Mucosa of rectum (tissue), 2 donors: ENCODE results near the gene GPR183.

Experiments used
- H3K27ac ChIP-seq, 2 donors: one replicate each; pipeline ENCODE4 v1.7.0; 2013; ENCODE audit warnings: inconsistent platforms in 2 of 2, low read depth in 2 of 2, low read length in 2 of 2
- H3K27me3 ChIP-seq, 2 donors: one replicate each; pipeline ENCODE4 v1.7.0; 2013; ENCODE audit warnings: low read length in 2 of 2; ENCODE audit not compliant: control insufficient read depth in 2 of 2, insufficient read depth in 2 of 2
- H3K36me3 ChIP-seq, 2 donors: one replicate each; pipeline ENCODE4 v1.7.0; 2013; ENCODE audit warnings: low read length in 2 of 2; ENCODE audit not compliant: control insufficient read depth in 2 of 2, insufficient read depth in 2 of 2
- H3K4me1 ChIP-seq, 2 donors: one replicate each; pipeline ENCODE4 v1.7.0; 2013; ENCODE audit warnings: low read length in 2 of 2, mild to moderate bottlenecking in 1 of 2; ENCODE audit not compliant: control insufficient read depth in 2 of 2, insufficient read depth in 2 of 2
- H3K4me3 ChIP-seq, 2 donors: one replicate each; pipeline ENCODE4 v1.7.0; 2013; ENCODE audit warnings: low read length in 2 of 2
- H3K9ac ChIP-seq, 2 donors: one replicate each; pipeline ENCODE4 v1.7.0; 2013; ENCODE audit warnings: low read length in 2 of 2, low read depth in 1 of 2, mild to moderate bottlenecking in 1 of 2
- H3K9me3 ChIP-seq, 2 donors: one replicate each; pipeline ENCODE4 v1.7.0; 2013; ENCODE audit warnings: low read length in 2 of 2; ENCODE audit not compliant: control insufficient read depth in 2 of 2
- donor health status: healthy.
- donor health status: Normal muscosa, but diverticular disease.

The GPR183 gene

DNA sequence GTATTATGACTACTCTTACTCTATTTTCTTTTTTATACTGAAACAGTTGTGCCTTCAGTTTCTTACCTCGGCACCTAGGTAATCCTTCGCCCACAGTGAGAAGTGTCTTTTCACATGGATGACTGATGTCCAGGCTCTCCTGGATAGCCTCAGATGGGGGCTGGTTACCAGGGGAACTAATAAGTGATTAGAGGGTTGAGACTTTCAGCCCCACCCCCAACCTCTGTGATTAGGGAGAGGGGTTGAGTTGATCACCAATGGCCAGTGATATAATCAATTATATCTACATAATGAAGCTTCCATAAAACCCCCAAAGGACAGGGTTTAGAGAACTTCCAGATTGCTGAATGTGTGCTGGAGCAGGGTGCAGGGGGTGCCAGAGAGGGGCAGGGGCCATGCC is 43.0 kb upstream of the GPR183 start:
- H3K27ac ChIP-seq, result no peak overlapping the region
- H3K9me3 ChIP-seq, result no peaks in the 10 kb centered on the region
- H3K4me3 ChIP-seq, result no peak overlapping the region

DNA sequence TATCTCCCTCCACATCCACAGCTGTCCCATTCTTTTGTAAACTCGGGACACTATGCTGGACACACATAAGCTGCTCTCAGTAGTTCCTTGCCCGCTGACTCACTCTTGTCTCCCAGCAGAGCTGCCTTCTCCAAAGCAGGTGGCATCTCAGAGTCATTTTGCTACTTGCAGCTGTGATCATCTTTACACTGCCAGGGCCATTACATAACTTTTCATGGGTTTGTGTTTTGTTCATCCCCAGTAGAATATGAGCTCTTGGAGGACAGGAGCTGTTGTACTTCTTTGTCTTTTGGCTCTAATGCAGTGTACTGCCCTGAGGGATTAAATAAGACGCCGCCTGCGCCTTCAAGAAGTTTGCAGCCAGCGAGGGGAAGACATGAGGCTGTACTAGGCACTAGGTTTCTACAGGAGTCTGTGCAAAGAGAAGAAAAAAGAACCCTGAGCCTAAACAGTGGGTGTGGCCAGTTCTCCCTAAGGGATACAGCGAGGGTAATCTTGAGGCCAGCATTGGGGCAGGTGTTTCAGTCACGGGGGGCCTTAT is 40.8 kb upstream of the GPR183 start:
- H3K27me3 ChIP-seq, result no peaks in the 10 kb centered on the region
- H3K27ac ChIP-seq, result no peak overlapping the region
- no peaks in the 10 kb centered on the region for H3K9me3 ChIP-seq
- H3K36me3 ChIP-seq, result peaks cover 36 to 44% of the 10 kb centered on the region in 2 donors
- peaks cover 0 to 3% of the 10 kb centered on the region in 2 donors for H3K4me1 ChIP-seq
- H3K4me3 ChIP-seq, result no peak overlapping the region
- no peak overlapping the region for H3K9ac ChIP-seq

More for the DNA sequence above, 43.0 kb upstream of the GPR183 start:
- Histone ChIP-seq H3K27me3 (no peaks in the 10 kb centered on the region), H3K9ac (no peak overlapping the region), H3K4me1 (peaks cover 0 to 7% of the 10 kb centered on the region in 2 donors), H3K36me3 (peaks cover 32 to 37% of the 10 kb centered on the region in 2 donors)

DNA sequence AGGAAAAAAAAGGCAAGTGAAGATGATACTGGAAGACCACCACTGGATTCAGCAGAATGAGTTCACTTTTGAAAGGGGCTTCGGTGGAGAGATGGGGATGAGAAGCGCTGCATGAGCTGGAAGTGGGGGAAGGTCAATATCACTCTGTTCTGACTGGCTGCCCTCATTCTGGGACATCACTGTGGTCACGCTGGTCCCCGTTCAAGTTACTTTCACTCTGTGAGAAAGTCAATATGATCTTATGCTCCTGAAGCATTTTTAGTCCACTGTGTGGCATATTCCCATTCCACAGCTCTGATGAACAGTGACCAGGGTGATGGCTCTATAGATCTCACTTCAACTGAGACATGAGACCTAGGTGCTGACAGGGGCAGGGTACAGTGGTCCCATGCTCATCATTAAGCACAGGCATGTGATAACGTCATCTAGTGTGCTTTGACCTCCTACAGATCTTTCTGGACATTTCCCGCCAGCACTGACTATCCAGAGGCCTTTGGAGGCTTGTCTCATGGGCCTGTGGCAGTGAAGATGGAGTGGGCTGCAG is 40.2 kb upstream of the GPR183 start:
- peaks cover 37 to 42% of the 10 kb centered on the region in 2 donors for H3K36me3 ChIP-seq
- H3K27me3 ChIP-seq, result no peaks in the 10 kb centered on the region
- no peak overlapping the region for H3K9ac ChIP-seq
- no peak overlapping the region for H3K4me3 ChIP-seq
- H3K9me3 ChIP-seq, result no peaks in the 10 kb centered on the region
- H3K27ac ChIP-seq, result no peak overlapping the region
- peaks cover 0 to 3% of the 10 kb centered on the region in 2 donors for H3K4me1 ChIP-seq

DNA sequence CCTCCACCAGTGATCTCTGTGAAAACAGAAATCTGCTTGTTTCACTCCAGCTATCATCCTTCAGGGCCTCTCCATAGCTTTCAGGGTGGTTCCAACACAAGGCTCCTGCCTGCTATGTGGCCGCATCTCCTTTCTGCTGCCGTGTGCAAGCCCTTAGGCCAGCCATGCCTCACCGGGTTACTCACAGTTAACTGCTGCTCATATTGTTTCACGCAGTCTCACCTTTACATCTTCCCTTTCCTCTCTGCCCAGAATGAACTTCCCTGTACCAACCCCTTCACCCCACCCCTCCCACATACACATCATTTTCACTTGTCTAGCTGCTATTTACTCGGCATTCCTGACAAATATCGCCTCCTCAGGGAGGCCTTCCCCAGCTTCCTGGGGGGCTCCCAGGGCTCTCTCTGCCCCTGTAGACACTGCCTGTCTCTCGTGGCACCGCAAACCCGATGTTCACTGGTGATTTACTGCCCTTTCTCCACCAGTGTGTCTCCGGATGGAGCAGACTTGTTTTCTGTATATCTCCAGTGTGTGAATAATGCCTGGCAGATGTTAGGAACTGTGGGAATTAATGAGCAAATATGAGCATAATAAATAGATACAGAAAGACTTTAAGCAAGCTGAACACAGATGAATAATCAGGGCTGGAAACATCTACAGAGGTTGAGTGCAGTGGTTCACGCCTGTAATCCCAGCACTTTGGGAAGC is 39.3 kb upstream of the GPR183 start:
- Histone ChIP-seq H3K27me3 (no peaks in the 10 kb centered on the region), H3K4me3 (no peak overlapping the region), H3K9me3 (no peaks in the 10 kb centered on the region), H3K9ac (no peak overlapping the region), H3K27ac (no peak overlapping the region), H3K36me3 (peaks cover 40 to 46% of the 10 kb centered on the region in 2 donors), H3K4me1 (peaks cover 0 to 3% of the 10 kb centered on the region in 2 donors)

DNA sequence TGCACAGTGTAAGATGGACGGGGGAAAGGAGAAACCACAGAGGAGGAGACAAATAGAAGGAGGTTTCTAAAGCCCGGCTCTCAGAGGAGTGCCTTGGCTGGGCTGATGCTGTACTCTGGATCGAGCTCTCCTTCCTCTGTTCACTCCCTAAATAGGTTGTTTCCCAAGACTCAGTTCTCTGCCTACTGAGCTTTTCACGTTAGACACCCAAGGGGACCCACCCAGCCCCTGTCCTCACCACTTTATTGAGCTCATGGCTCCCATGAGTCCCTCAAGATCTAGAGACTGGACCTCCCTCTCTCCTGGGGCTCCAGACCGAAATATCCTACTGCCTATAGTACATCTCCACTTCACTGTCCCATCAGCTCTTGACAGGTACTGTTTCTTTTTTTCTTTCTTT is 38.1 kb upstream of the GPR183 start:
- H3K4me1 ChIP-seq, result peaks cover 0 to 3% of the 10 kb centered on the region in 2 donors
- H3K27me3 ChIP-seq, result no peaks in the 10 kb centered on the region
- no peak overlapping the region for H3K9ac ChIP-seq
- H3K9me3 ChIP-seq, result no peaks in the 10 kb centered on the region
- no peak overlapping the region for H3K27ac ChIP-seq
- peaks cover 40 to 50% of the 10 kb centered on the region in 2 donors for H3K36me3 ChIP-seq
- H3K4me3 ChIP-seq, result no peak overlapping the region

DNA sequence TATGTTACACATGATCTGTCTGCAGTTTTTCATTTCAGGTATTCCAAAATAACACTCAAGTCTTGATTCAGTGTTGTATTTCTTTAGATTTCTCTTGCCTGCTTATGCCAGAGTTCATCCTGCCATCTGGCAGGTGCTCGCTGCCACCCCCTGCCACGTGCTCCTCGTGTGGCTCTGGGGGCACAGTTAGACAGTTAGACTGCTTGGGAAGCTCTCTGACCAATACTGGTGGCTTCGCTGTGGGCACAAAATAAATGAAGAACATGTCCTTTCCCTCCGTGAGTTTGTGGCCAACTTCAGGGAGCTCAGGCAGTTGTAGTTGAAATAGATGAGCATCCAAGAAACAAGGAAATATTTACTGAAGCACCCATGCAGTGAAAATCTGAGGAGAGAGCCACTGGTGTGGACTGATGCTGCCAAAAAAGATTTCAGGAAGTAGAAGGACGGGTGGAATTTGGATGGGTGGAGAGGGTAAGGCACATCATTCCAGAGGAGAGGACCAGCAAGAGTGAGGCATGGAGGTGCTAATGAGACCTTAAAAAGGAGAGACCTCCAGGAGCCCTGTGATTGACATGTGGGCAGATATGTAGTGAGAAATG is 37.5 kb upstream of the GPR183 start:
- no peak overlapping the region for H3K4me3 ChIP-seq
- H3K9ac ChIP-seq, result no peak overlapping the region
- H3K4me1 ChIP-seq, result peaks cover 0 to 3% of the 10 kb centered on the region in 2 donors
- H3K27ac ChIP-seq, result no peak overlapping the region
- no peaks in the 10 kb centered on the region for H3K27me3 ChIP-seq
- no peaks in the 10 kb centered on the region for H3K9me3 ChIP-seq
- H3K36me3 ChIP-seq, result peaks cover 39 to 50% of the 10 kb centered on the region in 2 donors

DNA sequence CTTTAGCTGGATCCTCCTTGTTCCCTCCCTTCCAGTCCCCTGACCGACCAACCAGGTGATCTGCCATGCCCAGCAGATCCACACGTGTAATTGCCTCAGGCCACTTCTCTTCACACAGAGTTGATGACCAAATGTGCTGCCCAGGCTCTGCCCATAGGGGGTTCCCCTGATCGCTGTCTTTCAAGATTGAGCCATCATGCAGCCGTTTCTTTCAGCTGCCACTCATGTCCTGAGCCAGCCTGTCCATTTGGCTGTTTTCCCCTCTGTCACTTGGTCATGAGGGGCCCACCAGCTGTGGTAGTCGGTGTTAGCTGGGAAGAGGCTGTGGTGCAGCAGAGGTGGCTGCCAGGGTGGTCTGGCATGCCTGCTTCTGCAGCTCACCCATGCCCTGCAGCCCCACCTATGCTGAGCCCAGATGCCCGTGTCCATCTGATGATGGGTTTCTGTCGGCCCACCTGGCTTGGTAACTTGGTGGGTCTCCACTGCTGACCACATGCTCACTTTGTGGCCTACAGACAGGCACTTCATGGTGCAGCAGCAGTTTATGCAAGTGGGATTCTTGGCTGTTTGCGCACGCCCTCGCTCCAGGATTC is 35.6 kb upstream of the GPR183 start:
- Histone ChIP-seq H3K9ac (no peak overlapping the region), H3K27ac (no peak overlapping the region), H3K4me1 (peaks cover 0 to 3% of the 10 kb centered on the region in 2 donors), H3K9me3 (no peaks in the 10 kb centered on the region), H3K36me3 (peaks cover 40 to 41% of the 10 kb centered on the region in 2 donors), H3K27me3 (no peaks in the 10 kb centered on the region), H3K4me3 (no peak overlapping the region)

DNA sequence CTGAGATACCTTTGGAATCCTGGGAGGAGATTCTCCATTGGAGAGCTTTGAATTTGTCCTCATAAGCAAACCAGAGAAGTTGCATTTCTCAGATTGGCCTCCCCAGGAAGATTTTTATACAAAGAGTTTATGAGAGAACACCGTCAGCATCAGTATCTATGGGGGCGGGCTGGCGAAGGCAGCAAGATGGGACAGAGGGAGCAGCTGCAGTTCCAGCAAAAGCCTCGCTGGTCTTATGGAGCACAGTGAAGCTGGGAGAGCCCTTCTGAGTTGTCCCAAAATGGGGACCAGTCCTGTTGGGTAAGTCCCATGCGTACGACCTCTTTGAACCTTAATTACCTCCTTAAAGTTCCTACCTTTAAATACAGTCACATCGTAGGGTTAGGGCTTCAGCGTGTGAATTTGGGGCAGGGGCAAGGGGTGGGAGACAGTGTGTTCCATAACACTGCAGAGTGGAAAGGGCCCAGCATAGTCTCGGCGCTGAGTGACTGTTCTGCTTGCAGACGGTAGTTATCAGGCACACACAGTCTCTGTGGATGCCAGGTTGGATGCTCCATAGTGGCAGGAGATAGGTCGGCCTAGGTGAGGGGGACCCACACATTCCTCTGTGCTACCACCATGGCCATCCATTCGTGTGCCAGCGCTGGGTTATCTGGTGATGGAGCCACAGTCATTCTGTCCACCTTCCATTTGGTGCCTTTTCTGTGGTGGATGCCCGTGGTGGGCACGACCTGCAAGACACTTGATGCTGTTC is 34.9 kb upstream of the GPR183 start:
- Histone ChIP-seq H3K27ac (no peak overlapping the region), H3K4me1 (no peaks in the 10 kb centered on the region), H3K9ac (no peak overlapping the region), H3K4me3 (no peak overlapping the region), H3K9me3 (no peaks in the 10 kb centered on the region), H3K36me3 (peaks cover 35 to 40% of the 10 kb centered on the region in 2 donors), H3K27me3 (no peaks in the 10 kb centered on the region)

DNA sequence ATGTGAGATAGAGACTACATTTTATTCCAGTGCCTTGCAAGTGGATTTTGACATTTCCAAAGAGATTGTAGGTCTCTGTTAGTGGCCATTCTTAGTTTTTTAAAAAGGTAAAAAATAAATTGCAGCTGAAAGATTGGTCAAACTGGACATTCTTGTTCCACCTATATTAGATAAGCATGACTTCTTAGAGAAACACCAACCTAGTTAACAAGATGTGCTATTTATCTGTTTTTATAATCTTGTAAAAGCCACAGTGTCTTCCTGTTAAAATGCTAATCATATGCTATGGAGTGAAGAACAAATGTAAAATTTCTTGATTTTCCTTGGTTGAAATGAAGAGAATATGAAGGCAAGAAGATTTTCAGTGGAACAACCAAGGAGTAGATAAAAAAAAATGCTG is 33.4 kb upstream of the GPR183 start:
- Histone ChIP-seq H3K9ac (no peak overlapping the region), H3K4me1 (no peaks in the 10 kb centered on the region), H3K36me3 (peaks cover 30 to 34% of the 10 kb centered on the region in 2 donors), H3K9me3 (no peaks in the 10 kb centered on the region), H3K4me3 (no peak overlapping the region), H3K27ac (no peak overlapping the region), H3K27me3 (no peaks in the 10 kb centered on the region)
